Activated CD4-positive, alpha-beta T cell treated with anti-CD3 and anti-CD28 coated beads, Interleukin-2, amount 50 U/mL, for 16 hours (primary cell): ENCODE data around the gene FOCAD.
A peak's percentile ranks its signal among the peaks of the same experiment; 100 is the strongest.
"Not testable (repeated sequence)": the region's sequence is repeated elsewhere in the genome, so short reads cannot be mapped to it uniquely, and the experiment has no call there.

Source experiments
- DNase-seq: peaks from one replicate; pipeline ENCODE4 v3.0.0-alpha.2; 2020

Gene FOCAD

DNA sequence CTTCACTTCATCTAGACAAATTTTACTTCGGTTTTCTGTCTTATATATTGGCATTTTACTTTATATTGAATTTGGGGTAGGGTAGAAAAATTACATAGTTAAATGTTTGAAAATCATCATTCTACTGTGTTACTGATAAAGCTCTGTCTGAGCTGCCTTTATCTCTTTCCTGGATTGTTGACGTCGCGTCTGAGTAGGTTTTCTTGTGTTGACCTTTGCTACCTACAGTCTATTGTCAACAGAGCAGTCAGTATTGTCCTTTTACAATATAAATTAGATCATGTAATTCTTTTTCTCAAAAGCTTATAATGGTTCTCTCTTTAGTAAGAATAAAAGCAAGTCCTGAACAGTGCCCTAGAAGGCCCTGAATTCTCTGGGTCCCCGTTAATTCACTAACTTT lies 219.2 kb downstream of the FOCAD start:
- DNase-seq: no peak

DNA sequence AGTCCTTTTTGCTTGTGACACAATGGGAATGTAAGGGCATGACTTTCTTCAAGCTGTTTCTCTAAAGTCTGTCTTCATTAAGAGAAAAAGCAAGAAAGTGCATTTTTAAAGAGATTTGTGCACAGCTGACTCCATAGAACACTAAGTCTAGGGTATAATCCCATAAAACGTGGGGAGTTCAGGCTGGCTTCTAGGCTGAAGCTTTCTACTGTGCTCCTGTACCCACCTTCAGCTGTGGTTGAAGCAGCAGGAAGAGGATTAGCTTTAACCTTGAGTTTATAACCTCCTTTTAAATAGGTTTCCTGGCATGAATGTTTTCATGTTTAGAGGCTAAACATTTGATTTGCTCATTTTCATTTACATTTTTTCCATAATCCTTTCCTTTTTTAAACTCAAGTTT lies 220.9 kb downstream of the FOCAD start:
- no peak for DNase-seq

GRCh38 chr9:20906326-20906725 lies 222.3 kb downstream of the FOCAD start:
- DNase-seq: no peak

DNA sequence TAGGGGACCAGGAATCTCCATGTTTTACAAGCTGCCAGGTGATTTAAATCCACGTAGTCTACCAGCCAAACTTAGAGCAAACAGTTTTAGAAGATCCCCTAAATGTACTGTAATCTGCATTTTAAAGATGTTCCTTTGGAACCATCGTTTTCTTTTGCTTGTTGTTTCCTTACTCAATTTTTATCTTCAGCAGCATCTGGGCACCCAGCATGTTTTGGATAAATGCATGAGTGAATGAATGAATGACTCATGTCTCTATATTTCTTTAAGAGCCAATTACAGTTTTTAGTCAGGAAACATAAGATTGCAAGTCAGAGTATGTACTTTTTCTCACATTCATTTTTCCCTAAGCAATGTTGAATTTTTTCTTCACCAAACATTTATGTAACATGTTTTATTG lies 224.4 kb downstream of the FOCAD start:
- no peak for DNase-seq

DNA sequence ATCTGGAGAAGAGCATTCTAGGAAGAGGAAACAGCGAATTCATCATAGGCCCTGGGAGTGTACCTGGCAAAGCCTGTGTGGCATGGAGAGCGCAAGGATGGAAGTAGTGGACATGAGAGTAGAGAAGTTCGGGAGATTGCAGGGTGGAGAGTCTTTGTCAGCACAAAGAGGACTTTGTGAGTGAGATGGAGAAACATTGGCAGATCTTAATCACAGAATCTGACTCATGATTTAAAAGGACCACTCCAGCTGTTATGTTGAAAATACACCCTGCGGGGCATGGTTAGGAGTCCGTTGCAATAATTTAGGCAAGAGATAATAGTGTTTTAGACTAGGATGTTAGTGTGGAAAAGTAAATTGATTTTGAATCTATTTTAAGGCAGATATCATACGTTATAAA lies 230.5 kb downstream of the FOCAD start:
- no peak for DNase-seq

DNA sequence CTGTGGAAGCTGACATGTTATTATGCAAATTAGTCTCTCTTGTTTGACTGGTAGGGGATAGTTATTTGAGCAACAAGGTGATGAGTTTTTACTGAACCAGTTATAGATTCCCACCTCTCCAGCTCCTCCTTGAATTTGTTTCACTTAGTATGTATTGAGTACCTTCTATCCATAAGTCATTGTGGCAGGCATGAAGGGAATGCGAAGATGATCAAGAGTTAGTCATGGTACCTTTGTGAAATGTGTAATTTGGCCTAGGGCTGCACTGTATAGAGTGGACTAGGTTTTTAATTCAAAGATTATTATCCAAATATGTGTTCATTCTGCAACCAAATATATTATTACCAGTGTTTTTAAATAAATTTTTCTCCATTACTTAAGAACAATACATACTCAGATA lies 237.3 kb downstream of the FOCAD start:
- DNase-seq: no peak

GRCh38 chr9:20925256-20926045 lies 241.4 kb downstream of the FOCAD start:
- DNase-seq: peak; percentile 57

DNA sequence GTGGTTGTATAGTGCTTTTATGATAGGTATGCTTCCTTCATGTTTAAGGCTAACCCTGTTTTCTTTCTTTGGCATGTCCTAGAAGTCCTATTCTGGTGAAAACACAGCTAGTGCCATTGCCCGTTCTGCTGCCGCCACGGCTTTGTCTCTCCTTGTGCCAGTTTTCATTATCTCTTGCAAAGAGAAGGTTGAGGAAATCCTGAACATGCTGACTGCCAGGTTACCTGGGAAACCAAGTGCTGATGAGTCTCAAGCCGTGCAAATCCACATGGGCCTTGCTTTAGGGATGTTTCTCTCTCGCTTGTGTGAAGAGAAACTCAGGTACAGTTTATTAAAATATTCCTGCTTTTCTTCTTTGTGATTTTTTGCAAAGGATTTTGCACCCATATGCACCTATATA lies 245.2 kb downstream of the FOCAD start:
- DNase-seq: no peak

DNA sequence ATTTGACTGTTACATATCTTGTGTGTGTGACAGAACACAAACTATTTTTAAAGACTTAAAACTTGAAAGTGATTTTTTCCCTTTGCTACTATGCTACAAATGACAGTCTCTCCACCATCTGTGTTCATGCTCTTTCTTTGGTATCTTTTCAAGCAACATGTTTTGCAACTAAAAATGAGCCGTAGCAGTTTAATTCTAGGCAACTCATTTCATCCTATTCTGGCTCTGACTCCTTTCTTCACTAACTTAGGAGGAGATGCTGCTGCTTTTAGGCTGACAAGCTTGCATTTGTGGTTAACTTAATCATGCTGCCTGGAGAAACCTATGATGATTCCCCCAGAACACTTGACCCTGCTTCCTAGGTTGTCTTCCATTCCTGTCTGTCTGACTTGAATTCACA lies 246.8 kb downstream of the FOCAD start:
- peak; percentile 8 for DNase-seq

GRCh38 chr9:20940447-20941173 lies 256.6 kb downstream of the FOCAD start:
- no peak for DNase-seq

- DNase-seq: peak; percentile 78
Observed at GRCh38 chr9:20941174-20941690, 257.2 kb downstream of the FOCAD start.

GRCh38 chr9:20944507-20944906 lies 260.4 kb downstream of the FOCAD start:
- no peak for DNase-seq

GRCh38 chr9:20945269-20945668 lies 261.2 kb downstream of the FOCAD start:
- no peak for DNase-seq

- no peak for DNase-seq
Observed at GRCh38 chr9:20945856-20946255, 261.8 kb downstream of the FOCAD start.

DNA sequence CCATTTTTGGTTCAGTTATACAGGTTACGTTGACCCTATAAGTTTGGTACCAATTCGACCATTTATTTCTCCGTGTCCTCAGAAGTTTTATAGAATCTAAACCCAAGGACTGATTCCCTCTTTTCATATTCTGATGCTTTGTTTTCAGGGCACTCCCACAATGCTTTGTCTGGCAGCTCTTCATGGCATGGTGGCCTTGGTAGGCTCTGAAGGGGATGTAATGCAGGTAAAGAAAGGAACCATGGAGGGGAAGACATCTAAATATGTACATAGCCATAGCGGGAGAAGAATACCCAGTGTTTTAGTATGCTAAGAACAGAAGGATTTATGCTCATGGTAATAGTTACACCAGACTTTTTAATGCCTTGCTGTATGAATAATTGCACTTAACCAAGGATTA lies 264.6 kb downstream of the FOCAD start:
- DNase-seq: no peak

DNA sequence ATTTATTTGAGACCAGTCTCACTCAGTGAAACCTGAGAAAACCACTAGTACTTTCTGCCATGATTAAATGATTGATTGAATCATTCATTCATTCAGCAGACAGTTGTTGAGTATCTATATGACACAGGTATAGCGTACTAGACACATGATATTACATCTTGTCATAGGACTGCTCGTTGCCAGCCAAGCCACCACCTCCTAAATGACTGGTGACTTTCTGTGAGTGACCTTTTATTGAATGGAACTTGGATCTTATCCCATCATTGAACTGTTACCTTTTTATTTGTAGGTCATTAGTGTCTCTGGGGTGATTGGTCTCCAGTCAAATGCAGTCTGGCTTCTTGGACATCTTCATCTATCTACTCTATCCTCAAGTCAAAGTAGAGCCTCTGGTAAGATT lies 266.6 kb downstream of the FOCAD start:
- no peak for DNase-seq

DNA sequence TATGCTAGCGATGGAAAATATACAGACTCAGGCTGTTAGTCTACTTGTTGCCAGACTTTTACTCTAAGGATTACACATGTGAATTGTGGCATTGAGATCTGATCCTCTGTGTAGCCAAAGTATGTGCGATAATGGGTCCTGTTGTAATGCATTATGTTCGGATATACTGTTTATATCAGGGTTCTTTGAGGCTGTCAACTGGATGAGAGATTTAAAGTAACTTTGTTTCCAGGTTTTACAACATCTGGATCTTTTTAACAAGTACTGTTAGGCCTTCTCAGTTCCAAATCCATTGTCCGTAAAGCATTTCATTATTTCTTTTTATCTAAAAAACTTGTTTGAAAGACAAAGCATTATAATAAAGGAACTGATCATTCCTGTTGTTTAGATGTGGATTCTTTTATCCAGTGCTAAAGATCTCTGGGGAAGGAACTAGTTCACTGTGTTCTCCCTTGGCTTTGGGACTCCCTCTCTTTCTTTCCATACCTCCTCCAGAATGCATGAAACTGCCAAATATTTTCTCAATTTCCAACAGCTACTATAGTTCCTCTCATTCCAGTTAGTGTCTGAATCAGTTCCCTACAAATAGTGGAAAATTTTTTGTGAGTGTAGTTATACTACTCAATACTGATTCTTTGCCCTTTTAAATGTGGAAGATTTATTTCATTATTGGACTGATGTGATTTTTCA lies 278.6 kb downstream of the FOCAD start:
- DNase-seq: no peak

- DNase-seq: no peak
Observed at GRCh38 chr9:20972684-20973083, 288.6 kb downstream of the FOCAD start.

DNA sequence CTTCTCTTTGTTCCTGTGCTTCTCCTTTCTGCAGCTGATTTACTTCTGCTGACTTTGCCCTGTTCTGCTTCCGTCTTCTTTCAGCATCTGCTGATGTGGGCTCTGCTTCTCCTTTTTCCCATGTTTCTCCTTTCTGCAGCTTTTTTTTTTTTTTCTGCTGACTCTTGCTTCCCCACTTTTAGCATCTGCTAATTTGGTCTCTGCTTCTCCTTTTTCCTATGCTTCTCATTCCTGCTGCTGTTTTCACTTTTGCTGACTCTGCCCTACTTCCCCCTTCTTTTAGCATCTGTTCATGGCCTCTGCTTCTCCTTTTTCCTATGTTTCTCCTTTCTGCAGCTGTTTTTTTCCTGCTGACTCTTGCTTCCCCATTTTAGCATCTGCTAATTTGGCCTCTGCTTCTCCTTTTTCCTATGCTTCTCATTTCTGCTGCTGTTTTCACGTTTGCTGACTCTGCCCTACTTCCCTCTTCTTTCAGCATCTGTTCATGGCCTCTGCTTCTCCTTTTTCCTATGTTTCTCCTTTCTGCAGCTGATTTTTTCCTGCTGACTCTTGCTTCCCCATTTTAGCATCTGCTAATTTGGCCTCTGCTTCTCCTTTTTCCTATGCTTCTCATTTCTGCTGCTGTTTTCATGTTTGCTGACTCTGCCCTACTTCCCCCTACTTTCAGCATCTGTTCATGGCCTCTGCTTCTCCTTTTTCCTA lies 289.3 kb downstream of the FOCAD start:
- DNase-seq: not testable (repeated sequence)

GRCh38 chr9:20974191-20974938 lies 290.3 kb downstream of the FOCAD start:
- DNase-seq: not testable (repeated sequence)

- DNase-seq: no peak
Observed at GRCh38 chr9:20978249-20978648, 294.2 kb downstream of the FOCAD start.

GRCh38 chr9:20980832-20981455 lies 296.9 kb downstream of the FOCAD start:
- no peak for DNase-seq
